Sigmoid colon (tissue), 4 donors: ENCODE measurements around the gene UBE2E2.

Experiments used
- POLR2A ChIP-seq, 2 donors: fragments of 450-650 bp; IDR thresholded peaks; one replicate each; pipeline ENCODE4 v1.6.1; 2016; ENCODE audit warnings: antibody characterized with exemption in 2 of 2, mild to moderate bottlenecking in 2 of 2, moderate library complexity in 2 of 2
- POLR2AphosphoS5 ChIP-seq, 4 donors: sonication (generic); formaldehyde crosslinking; IDR thresholded peaks; one replicate each; pipeline ENCODE4 v1.6.1; 2017; ENCODE audit warnings: antibody characterized with exemption in 4 of 4
- TF ChIP-seq, protein P1 (sequence below), 4 experiments: fragments of 450-650 bp in 3 of 4; fragments of 200-600 bp in 1 of 4; IDR thresholded peaks; one replicate each; pipeline ENCODE4 v1.5.1; 2016 to 2019; ENCODE audit warnings: antibody characterized with exemption in 4 of 4, mild to moderate bottlenecking in 3 of 4, moderate library complexity in 2 of 4

DNA sequence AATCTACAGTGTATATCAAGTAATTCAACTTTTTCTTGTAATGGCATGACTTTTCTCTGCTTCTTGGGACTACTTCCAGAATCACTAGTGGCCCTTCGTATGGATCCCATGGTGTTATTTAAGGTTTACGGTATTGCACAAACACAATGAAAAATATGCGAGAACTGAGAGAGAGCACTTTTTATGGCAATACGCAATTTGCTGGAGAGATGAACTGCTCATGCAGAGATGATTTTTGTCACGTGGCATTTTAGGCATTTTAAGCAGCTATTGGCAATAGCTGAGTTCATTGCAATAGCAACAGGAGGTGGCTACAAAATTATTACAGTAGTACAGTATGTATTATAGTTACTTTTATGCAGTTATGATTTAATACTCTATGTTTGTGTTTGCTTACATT, 294.0 kb downstream of the UBE2E2 start:
- no peak for TF ChIP-seq POLR2AphosphoS5 (IDR thresholded peaks at IDR 0.05)
- TF ChIP-seq, protein P1, sequence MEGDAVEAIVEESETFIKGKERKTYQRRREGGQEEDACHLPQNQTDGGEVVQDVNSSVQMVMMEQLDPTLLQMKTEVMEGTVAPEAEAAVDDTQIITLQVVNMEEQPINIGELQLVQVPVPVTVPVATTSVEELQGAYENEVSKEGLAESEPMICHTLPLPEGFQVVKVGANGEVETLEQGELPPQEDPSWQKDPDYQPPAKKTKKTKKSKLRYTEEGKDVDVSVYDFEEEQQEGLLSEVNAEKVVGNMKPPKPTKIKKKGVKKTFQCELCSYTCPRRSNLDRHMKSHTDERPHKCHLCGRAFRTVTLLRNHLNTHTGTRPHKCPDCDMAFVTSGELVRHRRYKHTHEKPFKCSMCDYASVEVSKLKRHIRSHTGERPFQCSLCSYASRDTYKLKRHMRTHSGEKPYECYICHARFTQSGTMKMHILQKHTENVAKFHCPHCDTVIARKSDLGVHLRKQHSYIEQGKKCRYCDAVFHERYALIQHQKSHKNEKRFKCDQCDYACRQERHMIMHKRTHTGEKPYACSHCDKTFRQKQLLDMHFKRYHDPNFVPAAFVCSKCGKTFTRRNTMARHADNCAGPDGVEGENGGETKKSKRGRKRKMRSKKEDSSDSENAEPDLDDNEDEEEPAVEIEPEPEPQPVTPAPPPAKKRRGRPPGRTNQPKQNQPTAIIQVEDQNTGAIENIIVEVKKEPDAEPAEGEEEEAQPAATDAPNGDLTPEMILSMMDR (IDR thresholded peaks at IDR 0.05), result no peak
- no peak for TF ChIP-seq POLR2A (IDR thresholded peaks at IDR 0.05)
